NCI-H524 (cell line): ENCODE results near the gene TLE7.

Source experiments
- DNase-seq, 2 experiments: peaks; one replicate each; lab custom pipeline; 2025; lab: John Stamatoyannopoulos, UW

TLE7 gene

DNA sequence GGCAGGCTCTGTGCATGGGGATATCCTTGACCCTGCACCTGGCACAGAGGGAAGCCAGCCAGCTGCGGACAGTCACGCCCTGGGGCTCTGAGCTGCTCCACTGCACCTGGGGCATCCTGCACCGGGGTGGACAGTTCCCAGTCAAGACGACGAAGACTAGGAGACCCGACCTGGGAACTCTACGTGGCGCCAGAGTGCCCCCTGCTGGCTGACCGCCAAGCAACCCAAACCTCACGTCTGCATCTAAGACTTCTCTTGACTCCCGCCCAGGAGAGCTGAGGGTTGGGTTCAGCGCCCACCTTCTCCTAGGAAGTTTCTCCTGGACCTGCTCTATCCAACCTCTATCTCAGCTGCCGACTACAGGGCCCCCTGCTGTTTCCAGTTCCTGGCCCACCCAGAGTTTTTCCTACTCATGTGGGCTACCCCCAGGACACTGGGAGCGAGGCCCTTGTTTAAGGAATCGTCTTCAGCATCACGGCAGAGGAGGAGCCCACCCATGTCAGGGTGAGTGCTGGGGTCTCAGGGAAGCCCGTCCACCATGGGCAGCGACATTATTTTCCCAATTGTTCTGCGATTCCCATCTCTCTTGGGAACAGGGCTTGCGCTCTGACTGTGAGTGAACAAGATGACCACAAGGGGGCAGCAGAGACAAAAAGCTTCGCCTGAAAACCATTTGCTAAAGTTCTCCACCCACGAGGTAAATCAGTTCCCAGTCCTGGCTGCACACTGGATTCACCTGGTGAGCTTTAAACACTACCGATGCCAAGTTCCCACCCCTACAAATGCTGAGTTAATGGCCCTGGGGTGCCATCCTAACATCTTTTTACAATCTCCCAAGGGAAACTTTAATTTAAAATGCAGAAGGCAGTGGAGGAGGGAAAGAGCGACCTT is 29.3 kb downstream of the TLE7 start:
- peak; percentile 82 to 85 for DNase-seq

DNA sequence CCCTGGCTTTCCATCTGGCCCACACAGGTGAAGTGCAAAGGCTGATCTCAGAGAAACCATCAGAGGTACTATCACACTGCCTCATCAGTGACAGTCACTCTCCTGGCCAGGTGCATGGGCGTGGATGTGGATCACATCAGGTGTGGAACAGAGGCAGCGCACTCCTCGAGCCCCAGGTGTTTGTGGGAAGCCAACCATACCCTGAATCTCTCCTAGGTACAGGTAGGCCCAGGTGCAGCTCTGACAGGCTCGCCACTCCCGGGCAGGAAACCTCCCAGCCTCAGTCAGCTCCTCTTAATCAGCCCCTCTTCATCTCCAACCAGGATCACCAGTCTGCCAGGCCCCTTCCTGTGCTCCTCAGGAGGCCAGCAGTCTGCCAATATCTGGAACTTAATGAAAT is 31.7 kb downstream of the TLE7 start:
- no peak for DNase-seq

DNA sequence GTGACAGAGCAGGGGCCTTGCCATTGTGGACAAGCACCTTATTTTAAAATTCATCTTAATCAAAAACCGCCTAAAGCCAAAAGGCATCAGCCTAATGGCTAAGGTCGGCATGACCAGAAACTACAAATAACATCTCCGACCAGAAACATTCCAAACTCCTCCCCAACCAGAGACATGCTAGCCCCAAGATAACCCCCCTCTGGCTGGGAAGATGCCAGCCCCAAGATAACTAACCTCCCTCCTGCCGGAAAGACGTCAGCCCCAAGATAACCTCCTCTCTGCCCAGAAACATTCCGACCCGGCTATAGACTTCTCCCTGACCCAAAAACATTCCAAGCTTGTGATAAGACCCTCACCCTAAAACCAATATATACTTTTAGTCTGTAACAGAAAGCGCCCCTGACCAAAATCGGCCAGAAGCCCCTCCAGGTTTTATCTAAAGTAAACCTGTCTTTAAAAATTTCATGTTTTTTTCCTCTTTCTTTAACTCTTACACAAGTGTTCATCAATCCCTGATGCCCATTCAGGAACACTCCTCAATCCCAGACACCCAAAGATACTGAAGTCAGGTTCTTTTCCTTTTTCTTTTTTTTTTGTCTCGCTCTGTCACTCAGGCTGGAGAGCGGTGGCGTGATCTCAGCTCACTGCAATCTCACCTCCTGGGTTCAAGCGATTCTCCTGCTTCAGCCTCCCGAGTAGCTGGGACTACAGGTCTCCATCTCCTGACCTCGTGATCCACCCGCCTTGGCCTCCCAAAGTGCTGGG is 32.7 kb downstream of the TLE7 start:
- DNase-seq = no peak

DNA sequence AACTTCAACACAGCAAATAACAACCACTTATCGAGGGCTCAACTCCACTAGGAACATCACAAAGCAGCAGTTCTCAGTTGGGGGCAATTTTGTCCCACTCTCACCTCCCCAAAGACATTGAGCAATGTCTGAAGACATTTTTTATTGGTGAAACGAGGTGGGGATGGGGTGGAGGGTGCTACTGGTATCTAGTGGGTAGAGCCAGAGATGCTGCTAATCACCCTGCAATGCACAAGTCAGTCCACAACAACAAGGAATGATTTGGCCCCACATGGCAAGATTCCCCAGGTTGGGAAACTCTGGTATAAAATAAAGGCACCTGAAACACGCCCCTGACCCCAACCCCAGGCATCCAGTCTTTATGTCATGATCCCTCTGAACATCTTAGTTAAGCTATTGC is 33.3 kb downstream of the TLE7 start:
- no peak for DNase-seq

DNA sequence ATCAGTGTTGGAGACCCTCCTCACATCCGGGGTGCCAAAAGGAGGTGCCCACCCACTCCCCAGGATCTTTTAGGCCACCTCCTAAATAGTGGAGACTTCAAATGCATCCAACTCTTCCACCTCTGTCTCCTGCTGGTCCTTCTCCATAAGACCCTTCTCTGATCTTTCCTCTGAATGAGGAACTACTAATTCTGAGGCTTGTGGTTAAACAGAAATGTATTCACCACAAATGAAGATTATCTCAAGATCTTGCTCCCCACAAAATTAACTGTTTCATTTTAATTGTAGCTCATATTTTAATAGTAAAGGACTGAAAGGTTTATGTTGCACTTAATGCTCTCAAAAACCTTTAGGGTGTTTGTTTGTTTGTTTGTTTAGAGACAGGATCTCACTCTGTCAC is 34.1 kb downstream of the TLE7 start:
- no peak for DNase-seq

DNA sequence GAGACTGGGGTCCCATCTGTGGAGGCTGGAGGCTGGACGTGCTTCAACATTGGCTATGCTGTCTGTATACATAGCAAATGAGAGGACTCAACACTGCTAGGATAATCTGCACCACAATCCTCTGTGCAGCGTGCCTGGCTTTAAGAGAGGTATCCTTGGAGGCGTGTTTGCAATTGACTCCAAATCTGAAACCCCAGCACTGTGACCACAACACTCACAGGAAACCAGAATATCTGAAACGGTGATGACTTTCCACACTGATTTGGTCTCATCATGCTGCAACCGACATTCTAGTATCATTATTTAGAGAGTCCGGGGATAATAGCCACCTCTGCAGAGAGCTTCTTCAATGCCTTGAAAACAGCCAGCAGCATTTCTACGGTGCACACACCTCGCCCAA is 35.1 kb downstream of the TLE7 start:
- DNase-seq = no peak

DNA sequence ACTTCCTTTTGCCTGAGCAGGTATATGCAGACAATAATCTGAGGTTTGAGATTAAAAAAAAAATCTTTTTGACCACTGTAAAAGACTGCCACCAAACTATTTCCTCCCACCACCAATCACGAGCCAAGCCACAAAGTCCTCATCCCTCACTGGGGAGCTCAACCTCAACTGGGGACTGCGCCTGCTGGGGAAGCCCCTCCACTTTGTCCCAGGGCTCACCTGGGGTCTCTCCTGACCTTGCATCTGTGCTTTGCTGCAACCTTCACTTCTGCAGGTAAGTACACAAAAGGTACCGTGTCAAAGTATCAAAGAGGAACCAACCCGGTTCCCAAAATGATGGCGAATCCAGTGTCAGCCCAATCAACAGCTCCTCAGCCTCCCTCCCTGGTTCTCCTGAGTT is 35.5 kb downstream of the TLE7 start:
- no peak for DNase-seq

DNA sequence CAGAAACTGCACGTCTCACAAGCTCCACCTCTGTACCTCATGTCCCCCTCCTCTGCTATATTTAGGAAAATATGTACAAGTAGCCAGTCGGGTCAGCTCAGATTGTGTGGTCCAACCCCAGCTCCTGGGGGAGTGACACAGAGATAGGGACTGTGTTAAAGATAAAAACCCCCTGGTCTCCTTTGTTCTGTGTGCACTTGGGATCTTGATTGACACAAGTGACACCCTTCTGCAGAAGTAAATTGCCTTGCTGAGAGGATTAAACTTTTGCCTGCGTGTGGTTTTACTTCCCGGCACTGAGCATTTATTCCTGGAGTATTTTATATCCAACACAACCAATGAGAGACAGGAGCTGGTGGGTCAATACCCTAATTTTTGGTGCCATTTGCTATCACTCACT is 37.5 kb downstream of the TLE7 start:
- DNase-seq = no peak

DNA sequence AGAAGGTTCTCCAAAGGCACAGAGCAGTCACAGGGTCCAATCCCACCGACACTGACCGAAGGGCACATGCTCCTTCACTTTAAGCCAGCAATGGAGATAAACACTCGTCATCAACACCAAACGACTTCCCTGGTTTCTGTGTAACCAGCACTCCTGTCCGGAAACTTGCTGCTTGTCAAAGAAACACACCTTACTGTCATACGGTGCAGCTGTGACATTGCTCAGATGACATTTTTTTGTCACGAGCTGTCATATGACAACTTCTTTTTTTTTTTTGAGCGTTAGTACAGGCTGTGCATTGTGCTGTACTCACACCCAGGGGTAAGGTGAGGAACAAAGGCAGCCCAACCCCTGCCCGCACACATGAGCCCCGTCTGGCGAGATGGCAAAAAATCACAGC is 39.2 kb downstream of the TLE7 start:
- DNase-seq = no peak

DNA sequence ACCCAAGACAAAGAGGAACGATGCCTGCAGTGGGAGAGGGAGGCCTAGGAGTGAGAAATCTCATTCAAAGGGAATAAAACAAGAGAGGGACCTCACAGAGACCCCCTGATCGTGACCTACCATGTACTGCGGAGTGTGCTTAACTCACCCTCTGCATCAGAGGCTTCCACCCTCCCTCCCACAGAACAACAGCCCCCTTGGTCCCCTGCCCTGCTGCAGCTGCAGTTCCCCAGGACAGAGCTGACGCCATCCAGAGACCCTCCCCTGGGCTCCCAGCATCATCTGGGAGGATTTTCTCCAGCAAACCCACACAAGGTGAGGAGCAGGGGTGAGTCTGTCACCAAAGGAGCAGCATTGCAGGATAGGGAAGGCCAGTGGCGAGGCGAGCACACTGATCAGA is 39.8 kb downstream of the TLE7 start:
- no peak for DNase-seq

DNA sequence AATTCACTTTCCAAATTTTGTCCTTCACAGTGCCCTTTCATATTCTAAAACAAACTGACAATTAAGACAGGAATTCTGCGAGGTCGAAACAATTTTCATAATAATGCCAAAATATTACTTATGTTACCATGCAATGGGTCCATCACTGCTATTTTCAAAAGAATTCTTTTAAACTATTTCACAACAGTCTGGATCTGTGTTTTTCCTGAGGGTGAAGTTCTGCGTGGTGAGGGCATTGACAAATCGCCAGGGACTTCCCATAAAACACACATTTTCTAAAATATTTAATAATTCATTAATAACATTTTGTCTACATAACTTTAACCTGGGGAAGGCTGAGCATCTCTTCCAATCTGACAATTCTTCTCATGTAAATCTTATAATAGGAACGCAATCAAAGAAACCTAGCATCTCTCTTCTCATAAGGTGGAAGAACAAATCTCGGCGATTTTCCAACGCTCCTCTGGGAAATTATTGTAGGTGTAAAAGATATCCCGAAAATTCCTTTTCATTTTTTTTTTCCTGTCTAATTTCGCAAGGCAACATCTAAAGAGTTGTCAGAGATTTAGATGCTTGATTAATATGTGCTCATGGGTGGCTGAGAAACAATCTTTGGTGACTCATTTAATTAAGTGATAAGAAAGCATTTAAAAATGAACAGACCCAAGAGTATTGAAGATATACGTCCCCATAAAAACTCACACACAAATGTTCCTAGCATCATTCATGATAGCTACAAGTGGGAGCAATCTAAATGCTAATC is 41.9 kb downstream of the TLE7 start:
- no peak for DNase-seq

DNA sequence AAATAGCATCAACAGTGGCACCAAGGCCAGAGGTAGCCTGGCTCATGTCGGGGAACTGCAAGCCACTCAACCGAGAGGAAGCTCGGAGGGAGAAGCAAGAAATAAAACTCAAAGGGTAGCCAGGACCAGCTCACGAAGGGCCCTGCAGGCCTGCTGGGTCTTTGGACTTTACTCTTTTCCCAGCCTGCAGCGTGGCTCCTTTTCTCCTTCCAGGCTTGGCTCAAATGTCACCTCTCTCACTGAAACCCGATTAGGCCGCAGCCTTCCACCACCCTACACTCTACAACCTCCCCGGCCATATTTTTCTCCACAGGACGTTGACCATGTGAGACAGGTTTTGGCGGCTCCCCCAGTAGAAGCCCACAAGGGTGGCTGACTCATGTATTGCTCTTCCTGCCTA is 45.3 kb downstream of the TLE7 start:
- no peak for DNase-seq

DNA sequence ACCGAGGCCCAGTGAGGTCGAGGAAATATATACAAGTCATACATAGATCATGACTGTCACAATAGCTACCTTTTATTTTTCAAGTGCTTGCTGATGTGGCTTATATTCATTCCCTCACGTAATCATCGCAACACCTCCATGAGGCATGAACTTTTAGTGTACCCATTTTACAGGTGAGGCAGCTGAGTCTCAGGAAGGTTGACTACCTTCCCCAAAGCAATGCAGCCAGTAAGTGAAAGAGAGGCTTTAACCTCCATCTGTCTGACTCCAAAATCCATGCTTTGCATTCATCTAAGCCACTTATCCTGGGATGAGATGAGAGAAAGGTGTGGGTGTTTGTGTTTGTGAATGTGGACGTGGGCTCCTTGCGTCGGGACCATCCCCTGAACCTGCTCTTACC is 52.5 kb downstream of the TLE7 start:
- DNase-seq = no peak

DNA sequence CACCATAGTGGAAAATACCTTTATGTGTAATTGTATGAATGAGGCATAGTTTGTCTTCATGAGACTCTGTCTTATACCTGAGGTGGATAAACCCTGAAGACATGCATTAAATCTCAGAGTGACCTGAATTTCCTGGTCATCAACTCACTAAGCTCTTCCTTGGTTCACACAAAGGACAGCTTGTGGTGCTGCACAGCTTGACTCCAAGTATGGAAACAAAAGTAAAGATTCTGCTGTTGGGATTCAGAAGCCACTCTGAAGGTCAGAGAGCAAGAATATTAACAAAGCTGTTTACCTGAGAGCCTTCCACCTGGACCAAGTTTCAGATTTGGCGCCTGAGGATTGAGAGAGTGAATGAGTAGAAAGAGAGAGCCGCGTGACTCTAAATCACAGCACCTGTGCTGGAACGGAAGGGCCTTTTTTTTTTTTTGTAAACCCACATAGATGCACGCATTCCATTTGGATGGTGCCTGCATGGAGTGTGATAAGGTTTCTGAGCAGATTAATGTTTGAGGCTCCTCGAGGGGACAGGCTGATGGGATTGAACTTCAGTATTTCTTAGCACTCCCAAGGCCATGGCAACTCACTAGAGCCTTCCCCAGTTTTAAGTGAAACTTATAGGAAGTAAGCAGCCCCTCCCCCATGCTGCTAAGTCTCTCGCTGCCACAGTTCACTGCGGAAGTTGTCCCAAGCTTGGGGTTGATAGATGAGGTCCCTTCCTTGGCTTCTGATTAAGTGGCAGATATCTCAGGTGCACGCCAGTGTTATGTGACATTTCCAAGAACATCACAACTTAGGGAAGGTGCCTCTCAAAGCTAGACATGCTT is 54.6 kb downstream of the TLE7 start:
- DNase-seq = no peak

DNA sequence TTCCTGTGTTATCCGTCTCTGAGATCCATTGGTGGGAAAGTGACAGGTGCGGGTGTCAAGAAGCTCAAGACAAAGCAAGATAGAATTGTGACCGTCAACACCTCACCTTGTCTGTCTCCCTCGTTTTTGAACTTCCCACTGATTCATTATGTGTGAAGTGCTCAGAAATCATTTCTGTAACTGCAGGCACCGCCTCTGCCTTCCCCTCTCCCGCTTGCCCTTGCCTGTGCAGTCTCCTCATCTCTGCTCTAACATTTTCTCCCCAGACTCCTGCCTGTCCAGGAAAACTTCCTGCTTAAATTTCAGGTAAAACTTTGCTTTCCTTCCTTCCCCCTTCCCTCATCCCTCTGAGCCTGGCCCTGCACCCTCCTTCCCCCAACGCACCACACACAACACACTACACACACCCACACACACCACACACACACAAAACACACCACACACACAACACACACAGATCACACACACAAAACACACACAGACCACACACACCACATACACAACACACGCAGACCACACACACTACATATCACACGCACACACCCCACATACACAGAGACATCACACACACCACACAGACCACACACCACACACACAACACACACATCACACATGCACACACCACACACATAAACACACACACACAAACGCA is 57.7 kb downstream of the TLE7 start:
- no peak for DNase-seq

DNA sequence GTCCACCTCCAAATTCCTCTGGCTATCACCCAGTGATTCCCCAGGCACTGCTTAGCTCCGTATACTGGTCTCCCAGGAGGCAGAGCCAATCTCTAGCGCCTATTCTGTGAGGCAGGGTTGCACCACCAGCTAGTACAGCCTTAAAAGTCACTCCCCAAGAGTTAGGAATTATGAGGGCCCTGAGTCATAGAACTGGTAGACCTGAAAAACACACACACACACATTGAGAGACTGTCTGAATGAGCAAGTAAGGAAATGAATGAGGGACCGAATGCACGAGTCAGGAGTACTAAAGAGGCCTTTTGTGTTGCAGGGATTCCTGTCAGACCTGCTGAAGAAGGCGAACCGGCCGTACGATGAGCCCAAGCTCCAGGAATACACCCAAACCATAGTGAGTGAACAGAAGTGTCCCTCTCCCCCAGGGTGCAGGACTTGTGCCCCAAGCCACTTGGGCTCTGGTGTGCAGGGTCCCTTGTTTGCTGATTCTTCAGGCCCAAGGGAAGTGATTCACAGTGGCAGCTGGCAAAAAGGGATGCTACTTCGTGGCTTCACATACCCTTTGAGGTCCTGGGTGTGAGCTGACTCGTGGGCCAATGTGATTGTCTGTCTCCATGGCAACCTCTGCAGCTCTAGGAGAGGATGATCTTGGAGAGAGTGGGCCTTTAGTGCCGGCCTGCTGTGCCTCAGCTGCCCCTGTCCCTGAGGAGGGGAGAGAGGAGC is 58.6 kb downstream of the TLE7 start:
- DNase-seq = peak; percentile 6 to 46

DNA sequence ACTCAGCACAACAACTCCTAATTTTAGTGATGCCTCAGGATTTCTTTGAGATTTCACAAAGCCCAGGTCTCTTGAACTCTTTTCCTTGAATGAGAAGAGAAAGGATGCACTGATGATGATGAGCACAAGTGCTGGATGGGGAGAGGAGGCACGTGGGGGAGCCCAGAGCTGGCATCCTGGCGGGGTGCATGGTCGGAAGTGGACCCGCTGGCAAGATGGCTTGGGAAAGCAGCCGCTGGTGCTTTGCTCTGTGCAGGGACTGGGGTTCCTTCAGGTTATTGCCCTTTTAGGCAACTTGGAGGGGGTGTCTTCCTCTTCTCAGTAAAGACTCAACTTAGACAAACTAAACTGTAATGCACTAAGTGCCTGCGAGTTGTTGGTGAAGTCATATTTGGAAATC is 61.0 kb downstream of the TLE7 start:
- DNase-seq = no peak
